Body of pancreas (tissue), 4 donors: Measurements from ENCODE around the gene RFC2. TPM values are rescaled to one million over a fixed set of nuclear protein-coding genes. Genes with fewer than 3 reads are reported as not detected.

ENCODE experiments used
- ATAC-seq: fragments of 150-250 bp; one replicate; pipeline ENCODE4 v1.9.1; 2016
- DNase-seq, 4 donors: peaks; one replicate each; pipeline ENCODE4 v3.0.0-alpha.2; 2019
- H3K27ac ChIP-seq, 4 donors: fragments of 200-600 bp; sonication (generic); 1 replicate in 3 of 4; 2 replicates in 1 of 4; pipeline versions ENCODE4 v1.5.1 to v1.6.1; 2016 to 2019; ENCODE audit warnings: mild to moderate bottlenecking in 1 of 4, mixed read lengths in 1 of 4, moderate library complexity in 1 of 4
- H3K27me3 ChIP-seq, 2 donors: fragments of 200-600 bp; sonication (generic); one replicate each; pipeline ENCODE4 v1.6.0; 2016; ENCODE audit warnings: mild to moderate bottlenecking in 1 of 2
- H3K36me3 ChIP-seq, 2 donors: fragments of 200-600 bp; sonication (generic); replicated peaks in 1 of 2; 2 replicates each; pipeline ENCODE4 v1.5.1; 2016; ENCODE audit warnings: low read depth in 2 of 2; ENCODE audit not compliant: insufficient read depth in 1 of 2
- H3K4me1 ChIP-seq: fragments of 200-600 bp; sonication (generic); one replicate; pipeline ENCODE4 v1.6.0; 2016
- H3K4me3 ChIP-seq, 2 donors: fragments of 200-600 bp; sonication (generic); 1 replicate in 1 of 2; 2 replicates in 1 of 2; pipeline ENCODE4 v1.5.1; 2016 to 2019
- H3K9me3 ChIP-seq, 3 donors: fragments of 200-600 bp; sonication (generic); 1 replicate in 2 of 3; 2 replicates in 1 of 3; pipeline ENCODE4 v1.5.1; 2016
- POLR2A ChIP-seq, 3 donors: fragments of 450-650 bp; IDR thresholded peaks; one replicate each; pipeline ENCODE4 v1.6.1; 2016; ENCODE audit warnings: antibody characterized with exemption in 3 of 3, mild to moderate bottlenecking in 2 of 3
- WGBS, 2 donors: methylation state at CpG; one replicate each; pipeline ENCODE4 v1.1.5; 2017; 5-methylcytosine and 5-hydroxymethylcytosine counted together
- intact Hi-C: fragments of 100-400 bp; cut with DNase I; formaldehyde crosslinking; loops from one replicate; pipeline ENCODE4 v1.15.1; 2023
- total RNA-seq, 2 donors: library from RNA; depleted of rRNA; stranded (reverse); fragments of >200 nt; gene quantifications; one replicate each; pipeline ENCODE4 v1.1.0, GENCODE V29; 2016
- TF ChIP-seq, protein P1 (sequence below), 7 experiments: fragments of 450-650 bp in 4 of 7; fragments of 200-600 bp in 3 of 7; sonication (generic) in 3 of 7; IDR thresholded peaks; one replicate each; pipeline ENCODE4 v1.5.1; 2016 to 2019; ENCODE audit warnings: antibody characterized with exemption in 7 of 7

Gene RFC2
- total RNA-seq, 2 donors from 2014 or later: 7.9 to 10.1 TPM

DNA sequence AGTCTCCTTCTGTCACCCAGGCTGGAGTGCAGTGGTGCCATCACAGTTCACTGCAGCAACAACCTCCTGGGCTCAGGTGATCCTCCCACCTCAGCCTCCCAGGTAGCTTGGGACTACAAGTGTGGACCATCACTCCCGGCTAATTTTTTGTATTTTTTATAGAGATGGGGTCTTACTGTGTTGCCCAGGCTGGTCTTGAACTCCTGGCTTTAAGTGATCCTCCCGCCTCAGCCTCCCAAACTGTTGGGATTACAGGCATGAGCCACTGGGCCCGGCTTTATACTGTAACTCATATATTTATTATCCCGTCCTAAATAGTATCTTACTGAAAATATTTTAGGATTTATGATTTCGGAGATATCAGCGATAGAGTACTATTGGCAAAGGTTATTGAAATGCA lies 69.2 kb downstream of the RFC2 start:
- no peak for ATAC-seq
- WGBS, 2 donors: 73 to 84% methylated on average over 6 of the region's 6 CpGs
- Histone ChIP-seq H3K36me3 (peaks cover 0 to 7% of the 10 kb centered on the region in 2 donors), H3K27ac (peak overlapping the region in 1 of 4 donors; percentile 12), H3K4me1 (peaks cover 86% of the 10 kb centered on the region), H3K9me3 (no peaks in the 10 kb centered on the region), H3K4me3 (no peak overlapping the region), H3K27me3 (no peaks in the 10 kb centered on the region)
- TF ChIP-seq POLR2A (IDR thresholded peaks at IDR 0.05): no peak
- TF ChIP-seq, protein P1, sequence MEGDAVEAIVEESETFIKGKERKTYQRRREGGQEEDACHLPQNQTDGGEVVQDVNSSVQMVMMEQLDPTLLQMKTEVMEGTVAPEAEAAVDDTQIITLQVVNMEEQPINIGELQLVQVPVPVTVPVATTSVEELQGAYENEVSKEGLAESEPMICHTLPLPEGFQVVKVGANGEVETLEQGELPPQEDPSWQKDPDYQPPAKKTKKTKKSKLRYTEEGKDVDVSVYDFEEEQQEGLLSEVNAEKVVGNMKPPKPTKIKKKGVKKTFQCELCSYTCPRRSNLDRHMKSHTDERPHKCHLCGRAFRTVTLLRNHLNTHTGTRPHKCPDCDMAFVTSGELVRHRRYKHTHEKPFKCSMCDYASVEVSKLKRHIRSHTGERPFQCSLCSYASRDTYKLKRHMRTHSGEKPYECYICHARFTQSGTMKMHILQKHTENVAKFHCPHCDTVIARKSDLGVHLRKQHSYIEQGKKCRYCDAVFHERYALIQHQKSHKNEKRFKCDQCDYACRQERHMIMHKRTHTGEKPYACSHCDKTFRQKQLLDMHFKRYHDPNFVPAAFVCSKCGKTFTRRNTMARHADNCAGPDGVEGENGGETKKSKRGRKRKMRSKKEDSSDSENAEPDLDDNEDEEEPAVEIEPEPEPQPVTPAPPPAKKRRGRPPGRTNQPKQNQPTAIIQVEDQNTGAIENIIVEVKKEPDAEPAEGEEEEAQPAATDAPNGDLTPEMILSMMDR (IDR thresholded peaks at IDR 0.05): no peak
- intact Hi-C loops: loop anchor here (5.0 kb wide), 1 partner anchor 113 kb away; no protein-coding TSS in a partner anchor
- no peak for DNase-seq

DNA sequence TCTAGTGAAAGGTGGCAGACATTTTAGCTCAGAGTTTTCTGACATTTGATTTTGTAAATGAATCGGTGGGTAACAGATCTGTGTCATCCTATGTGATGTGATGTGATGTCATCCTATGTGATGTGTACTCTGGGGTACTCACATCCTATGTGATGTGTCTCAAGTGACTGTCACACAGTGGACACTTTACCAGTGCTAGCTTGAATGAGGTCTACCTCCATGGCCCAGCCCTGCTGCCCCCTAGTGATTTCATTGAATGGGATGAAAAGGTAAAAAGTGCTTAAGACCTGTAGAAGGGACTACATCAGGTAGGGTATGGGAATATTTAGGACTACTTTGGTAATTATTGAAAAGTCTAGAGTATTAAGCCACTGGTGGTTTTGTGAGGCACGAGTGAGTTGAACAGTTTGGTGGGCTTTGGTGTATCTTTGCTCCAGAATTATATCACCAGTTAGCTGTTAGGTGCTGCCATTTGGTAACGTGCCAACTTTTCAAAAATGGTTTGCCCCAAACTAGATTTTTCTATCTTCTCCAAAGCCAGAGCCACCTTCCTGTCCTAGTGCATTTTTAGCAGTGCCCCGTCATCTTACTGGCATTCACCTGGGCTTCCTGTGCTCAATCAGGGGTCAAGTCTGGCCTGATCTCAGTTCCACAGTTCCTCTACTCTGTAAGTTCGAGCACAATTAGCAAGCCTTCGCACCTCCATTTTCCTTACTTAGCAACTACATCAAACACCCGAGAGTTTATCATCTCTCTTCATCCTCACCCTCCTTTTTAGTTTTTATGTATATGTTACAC lies 70.3 kb downstream of the RFC2 start:
- TF ChIP-seq, protein P1 (IDR thresholded peaks at IDR 0.05): peak in 4 of 7 experiments; percentile 3 to 28 (median 18)
- no peak for TF ChIP-seq POLR2A (IDR thresholded peaks at IDR 0.05)
- DNase-seq (peak in 1 of 4 donors; percentile 30), ATAC-seq (no peak)
- Histone ChIP-seq H3K36me3 (no peaks in the 10 kb centered on the region), H3K4me1 (peaks cover 96% of the 10 kb centered on the region), H3K9me3 (no peaks in the 10 kb centered on the region), H3K4me3 (no peak overlapping the region), H3K27me3 (no peaks in the 10 kb centered on the region), H3K27ac (peak overlapping the region in 2 of 4 donors; percentile 26 to 38)
- intact Hi-C loops: no loop called here
- 46 to 51% methylated on average over 7 of the region's 7 CpGs for WGBS, 2 donors

DNA sequence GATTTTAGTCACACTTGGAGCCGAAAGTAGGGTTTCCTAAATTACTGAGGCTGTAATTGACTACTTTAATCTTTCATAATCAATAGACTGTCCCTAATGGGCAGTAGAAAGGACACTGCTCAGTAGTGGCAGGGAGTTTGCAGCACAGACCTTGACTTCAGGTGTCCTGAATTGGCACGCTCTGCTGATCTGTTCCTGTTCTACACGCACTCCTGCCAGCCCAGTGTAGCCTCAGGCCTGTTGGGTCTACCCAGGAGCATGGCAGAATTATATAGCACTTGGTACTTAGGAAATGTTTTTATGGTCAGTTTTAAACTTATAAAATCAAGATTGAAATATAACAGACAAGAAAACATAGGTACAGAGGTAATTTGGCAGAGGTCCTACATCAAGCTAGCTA lies 71.1 kb downstream of the RFC2 start:
- TF ChIP-seq POLR2A (IDR thresholded peaks at IDR 0.05): no peak
- TF ChIP-seq, protein P1 (IDR thresholded peaks at IDR 0.05): no peak
- ATAC-seq: peak; percentile 58
- Histone ChIP-seq H3K36me3 (no peaks in the 10 kb centered on the region), H3K27ac (peak overlapping the region in 3 of 4 donors; percentile 26 to 41 (median 38)), H3K4me3 (no peak overlapping the region), H3K9me3 (no peaks in the 10 kb centered on the region), H3K4me1 (peaks cover 96% of the 10 kb centered on the region), H3K27me3 (no peaks in the 10 kb centered on the region)
- DNase-seq: peak in 3 of 4 donors; percentile 36 to 63 (median 42)
- 6 to 16% methylated on average over 3 of the region's 3 CpGs for WGBS, 2 donors
- intact Hi-C loops: no loop called here

DNA sequence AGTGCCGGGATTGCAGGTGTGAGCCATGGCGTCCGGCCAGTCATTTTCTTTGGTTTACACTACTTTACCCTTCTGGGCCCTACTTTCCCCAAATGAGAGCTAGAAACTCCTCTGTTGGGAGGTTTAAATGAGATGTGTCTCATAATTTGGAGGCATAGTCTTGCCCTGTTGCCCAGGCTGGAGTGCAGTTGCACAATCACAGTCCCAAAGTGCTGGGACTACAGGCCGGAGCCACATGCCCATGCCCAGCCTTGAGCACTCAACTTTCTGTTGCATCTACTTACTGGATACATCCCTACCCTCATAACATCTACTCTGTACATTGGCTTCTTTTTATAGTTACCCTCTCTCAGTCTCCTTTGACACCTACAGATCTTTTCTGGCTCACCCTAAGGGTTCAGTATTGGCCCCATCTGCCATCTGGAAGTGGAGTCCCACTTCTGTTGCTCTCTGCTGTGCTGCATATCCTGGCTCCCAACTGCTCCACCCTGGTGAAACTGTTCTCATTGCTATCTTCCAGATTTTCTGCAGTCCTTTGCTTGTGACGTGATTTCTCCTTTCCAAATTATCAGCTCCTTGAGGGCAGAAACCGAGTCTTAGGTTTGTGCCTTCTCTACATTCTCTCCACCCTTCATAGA lies 71.6 kb downstream of the RFC2 start:
- Histone ChIP-seq H3K4me1 (peaks cover 96% of the 10 kb centered on the region), H3K27ac (peak overlapping the region in 3 of 4 donors; percentile 26 to 41 (median 38)), H3K27me3 (no peaks in the 10 kb centered on the region), H3K36me3 (no peaks in the 10 kb centered on the region), H3K4me3 (no peak overlapping the region), H3K9me3 (no peaks in the 10 kb centered on the region)
- WGBS, 2 donors: 45 to 52% methylated on average over 6 of the region's 6 CpGs
- ATAC-seq (no peak), DNase-seq (peak in 1 of 4 donors; percentile 39)
- intact Hi-C loops: no loop called here
- TF ChIP-seq, protein P1 (IDR thresholded peaks at IDR 0.05): no peak
- TF ChIP-seq POLR2A (IDR thresholded peaks at IDR 0.05): no peak
